HG02885 (cell line): ENCODE results near the gene VSTM2L.
"Not testable (repeated sequence)": the region's sequence is repeated elsewhere in the genome, so short reads cannot be mapped to it uniquely, and the experiment has no call there.

Experiments used
- ATAC-seq: cut with Tn5 transposase; IDR thresholded peaks from one replicate; pipeline ENCODE4 v1.9.1; 2021; ENCODE audit warnings: mild to moderate bottlenecking; ENCODE audit not compliant: unreplicated experiment, poor library complexity

VSTM2L gene

DNA sequence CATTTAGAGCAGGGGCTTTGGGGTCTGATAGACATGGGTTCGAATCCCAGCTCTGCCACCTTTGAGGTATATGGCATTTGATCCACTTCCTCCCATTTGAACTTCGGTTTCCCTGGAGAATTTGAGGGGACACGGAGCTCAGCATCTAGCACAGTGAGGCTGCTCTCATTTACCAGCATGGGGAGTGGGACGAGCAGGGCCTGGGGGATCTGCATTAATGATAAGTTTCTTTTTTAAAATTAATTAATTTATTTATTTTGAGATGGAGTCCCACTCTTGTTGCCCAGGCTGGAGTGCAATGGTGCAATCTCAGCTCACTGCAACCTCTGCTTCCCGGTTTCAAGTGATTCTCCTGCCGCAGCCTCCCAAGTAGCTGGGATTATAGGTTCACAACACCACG is 52.6 kb downstream of the VSTM2L start:
- no peak for ATAC-seq

- no peak for ATAC-seq
Measured at GRCh38 chr20:37956107-37956585, 53.2 kb downstream of the VSTM2L start.

- no peak for ATAC-seq
Measured at GRCh38 chr20:37958856-37959520, 56.1 kb downstream of the VSTM2L start.

GRCh38 chr20:37961066-37961465 is 58.1 kb downstream of the VSTM2L start:
- ATAC-seq = no peak

DNA sequence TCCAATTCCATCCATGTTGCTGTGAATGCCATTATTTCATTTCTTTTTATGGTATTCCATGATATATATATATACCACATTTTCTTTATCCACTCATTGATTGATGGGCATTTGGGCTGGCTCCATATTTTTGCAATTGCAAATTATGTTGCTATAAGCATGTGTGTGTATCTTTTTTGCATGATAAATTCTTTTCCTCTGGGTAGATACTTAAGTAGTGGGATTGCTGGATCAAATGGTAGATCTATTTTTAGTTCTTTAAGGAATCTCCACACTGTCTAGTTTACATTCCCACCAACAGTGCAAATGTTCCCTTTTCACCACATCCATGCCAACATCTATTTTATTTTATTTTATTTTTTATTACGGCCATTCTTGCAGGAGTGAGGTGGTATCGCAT is 60.6 kb downstream of the VSTM2L start:
- ATAC-seq = not testable (repeated sequence)

DNA sequence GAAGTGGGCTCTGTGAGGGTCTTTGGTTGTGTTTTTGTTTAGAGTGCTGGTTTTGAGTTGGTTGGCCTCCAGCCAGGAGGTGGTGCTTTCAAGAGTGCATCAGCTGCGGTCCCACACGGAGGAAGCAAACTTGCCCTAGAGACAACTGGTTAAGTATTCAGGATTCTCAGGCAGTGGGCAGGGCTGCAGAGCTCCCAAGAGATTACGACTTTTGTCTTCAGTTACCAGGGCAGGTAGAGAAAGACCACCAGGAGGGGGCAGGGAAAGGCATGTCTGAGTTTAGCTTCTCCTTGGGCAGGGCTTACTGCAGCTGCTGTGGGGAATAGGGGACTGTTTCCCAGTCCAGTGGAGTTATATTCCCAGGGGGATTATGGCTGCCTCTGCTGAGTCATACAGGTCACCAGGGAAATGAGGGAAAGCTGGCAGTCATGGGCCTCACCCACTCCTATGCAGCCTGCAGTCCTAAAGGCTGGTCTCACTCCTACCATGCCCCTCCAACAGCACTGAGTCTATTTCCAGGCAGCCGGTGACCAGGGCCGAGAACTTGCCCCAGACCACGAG is 66.0 kb downstream of the VSTM2L start:
- no peak for ATAC-seq

DNA sequence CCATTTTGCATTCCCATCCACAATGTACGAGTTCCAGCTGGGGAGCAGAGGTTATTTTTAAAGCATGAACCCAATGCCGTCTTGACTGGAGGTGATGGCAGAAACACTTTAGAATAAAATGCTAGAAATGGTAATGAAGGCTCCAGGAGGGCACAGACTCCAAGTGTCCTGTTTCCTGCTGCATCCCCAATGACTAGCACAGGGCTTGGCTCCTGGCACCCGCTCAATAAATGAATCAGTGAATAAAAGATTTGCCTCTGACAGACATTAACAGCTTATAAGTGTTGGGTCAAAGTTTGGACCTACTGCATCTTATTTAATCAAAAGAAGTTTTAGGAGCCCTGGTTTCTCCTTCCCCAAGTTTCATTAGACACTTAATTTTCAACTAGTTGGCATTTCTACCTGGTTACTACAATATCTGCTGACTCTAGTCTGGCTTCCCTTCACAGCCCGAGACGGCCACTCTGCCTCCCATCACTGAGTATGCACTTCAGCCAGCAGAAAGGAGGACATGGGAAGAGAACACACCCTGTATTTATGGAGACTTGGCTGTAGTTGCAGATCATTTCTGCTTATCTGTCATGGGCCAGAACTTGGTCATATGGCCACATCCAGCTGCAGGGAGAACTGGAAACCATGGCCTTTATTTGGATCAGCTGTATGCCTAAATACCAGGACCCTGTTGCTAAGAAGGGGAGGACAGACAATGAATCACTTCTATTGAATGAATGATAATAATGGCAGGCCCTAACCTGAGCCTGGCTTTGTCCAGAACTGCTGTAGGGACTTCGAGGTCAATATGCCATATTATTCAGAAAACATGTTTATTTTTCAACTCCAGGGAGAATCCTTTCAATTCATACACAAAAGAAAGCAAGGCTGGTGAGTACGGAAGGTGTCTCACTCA is 67.3 kb downstream of the VSTM2L start:
- ATAC-seq = no peak

DNA sequence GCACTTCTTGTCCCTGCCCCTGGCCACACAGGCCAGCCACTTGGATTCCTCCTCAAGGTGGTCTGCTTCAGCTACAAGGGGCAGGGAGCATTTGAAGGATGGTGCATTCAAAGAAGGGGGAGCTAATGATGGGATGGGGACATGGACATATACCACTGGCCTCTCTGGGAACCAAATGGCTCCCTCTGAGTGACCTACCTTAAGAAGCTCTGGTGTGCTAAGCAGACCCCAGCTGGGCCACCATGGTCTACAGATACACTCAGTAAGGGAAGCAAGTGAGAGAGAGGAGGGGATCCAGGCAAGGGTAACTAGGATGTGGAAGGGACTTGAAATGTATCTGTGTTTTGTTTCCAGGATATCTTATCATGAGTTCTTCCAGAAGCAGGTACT is 67.9 kb downstream of the VSTM2L start:
- ATAC-seq = no peak

DNA sequence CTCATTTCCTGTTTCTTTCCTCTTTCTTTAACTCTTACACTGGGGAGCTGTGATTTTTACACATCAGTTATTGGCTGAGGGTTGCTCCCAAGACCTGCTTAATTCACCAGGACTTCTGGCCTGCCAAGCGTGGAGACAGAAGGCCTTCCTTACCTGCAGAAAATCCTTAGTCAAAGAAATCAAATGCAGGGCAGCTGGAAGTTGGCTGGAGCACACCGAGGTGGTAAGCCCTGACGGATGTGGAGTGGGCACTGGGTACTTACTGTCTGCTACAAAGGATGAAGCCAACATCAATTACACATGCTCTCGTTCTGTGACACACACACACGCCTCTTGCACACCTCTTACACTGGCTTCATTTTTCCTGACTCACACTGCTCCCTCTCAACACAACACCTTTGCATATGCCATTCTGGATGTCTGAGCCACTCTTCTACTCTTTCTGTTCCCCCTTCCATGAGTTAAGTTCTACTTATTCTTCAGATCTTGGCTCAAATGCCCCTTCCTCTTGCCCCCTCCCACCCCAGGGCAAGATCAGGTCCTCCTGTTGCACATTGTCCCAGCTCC is 68.7 kb downstream of the VSTM2L start:
- no peak for ATAC-seq

DNA sequence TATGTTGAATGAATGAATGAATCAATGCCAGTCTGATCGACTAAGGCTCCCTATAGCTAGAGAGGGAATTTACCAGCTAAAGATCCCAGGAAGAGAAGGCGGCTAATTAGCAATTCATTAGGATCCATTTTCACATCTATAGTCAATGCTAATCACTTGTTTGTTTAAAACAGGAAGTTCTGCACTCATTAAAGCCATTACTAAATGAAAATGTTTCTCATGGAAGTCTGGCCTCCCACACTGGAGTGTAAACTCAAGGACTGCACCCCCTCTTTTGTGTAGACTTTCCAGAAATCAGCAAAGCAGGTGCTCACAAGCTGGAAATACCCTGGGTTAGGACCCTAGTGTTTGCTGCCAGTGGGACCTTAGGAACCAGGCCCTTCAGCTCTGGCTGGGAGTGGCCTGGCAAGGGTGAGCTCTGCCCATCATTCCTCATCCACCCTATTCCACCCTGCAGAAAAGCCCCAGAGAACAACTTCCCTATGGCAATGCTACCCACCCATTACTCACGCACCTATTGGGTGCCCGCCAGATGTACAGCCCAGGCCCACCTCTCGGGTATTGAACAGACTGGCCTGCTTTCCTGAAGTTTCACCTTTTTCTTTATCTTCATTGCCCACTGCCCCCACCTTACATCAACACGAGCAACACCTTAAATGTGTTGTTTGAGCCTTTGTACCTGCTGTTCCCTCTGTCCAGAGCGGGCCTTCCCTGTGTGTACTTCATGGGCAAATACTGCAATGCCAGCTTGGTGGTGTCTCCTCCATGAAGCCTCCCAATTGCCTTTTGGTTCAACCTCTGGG is 69.5 kb downstream of the VSTM2L start:
- ATAC-seq = no peak

- ATAC-seq = no peak
Measured at GRCh38 chr20:37973059-37973910, 70.4 kb downstream of the VSTM2L start.

DNA sequence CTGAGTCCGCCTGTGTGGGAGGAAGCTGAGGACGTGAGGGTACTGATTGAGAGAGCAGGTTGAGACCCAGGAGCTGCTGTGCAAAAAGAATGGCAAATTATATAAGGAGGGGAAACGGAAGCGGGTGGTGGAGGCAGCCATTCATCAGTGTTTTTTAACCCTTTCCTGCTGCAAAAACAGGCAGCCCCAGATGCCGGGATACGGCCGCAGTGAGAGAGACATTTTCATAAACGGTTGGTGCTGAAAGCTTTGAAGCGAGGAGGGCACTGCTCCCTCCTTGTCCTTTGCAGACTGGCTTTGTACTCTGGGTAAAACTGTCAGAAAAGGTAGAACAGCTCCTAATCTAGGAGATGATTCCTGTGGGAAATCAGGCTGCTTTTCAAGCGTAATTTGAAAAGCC is 74.0 kb downstream of the VSTM2L start:
- ATAC-seq = no peak

- ATAC-seq = no peak
Measured at GRCh38 chr20:37977338-37977737, 74.4 kb downstream of the VSTM2L start.

- ATAC-seq = no peak
Measured at GRCh38 chr20:37977786-37978185, 74.9 kb downstream of the VSTM2L start.

GRCh38 chr20:37979021-37979985 is 76.4 kb downstream of the VSTM2L start:
- ATAC-seq = no peak

DNA sequence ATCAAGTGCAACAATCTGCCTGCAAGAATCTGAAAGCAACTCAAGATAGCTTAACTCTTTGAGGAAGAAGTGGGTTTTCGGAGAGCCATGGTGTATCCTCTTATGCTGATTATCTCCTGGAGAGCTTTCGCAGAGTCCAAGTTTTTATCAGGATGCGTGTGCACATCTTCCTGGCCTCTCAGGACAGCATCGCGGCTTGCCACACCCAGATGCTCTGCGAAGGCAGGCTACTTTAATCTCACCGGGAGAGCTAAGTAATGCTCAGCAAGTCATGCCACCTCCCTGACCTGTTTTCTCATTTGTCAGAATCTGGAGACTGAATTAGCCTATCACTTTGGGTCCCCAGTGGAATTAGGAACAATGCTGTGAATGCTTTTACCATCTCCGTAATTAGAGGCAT is 77.5 kb downstream of the VSTM2L start:
- no peak for ATAC-seq

GRCh38 chr20:37980876-37981275 is 77.9 kb downstream of the VSTM2L start:
- ATAC-seq = no peak

GRCh38 chr20:37981568-37981967 is 78.6 kb downstream of the VSTM2L start:
- ATAC-seq = no peak
